Choroid plexus epithelial cell (primary cell): Measurements from ENCODE around the gene SIDT1.
A peak's percentile ranks its signal among the peaks of the same experiment; 100 is the strongest.

ENCODE experiments used
- DNase-seq: peaks from one replicate; pipeline ENCODE4 v3.0.0-alpha.2; 2010; ENCODE audit warnings: low read depth
- H3K4me3 ChIP-seq: 2 replicates; pipeline ENCODE4 v1.5.1; 2011; ENCODE audit warnings: low read depth, mild to moderate bottlenecking, control low read depth, low read length, moderate library complexity
- TF ChIP-seq, protein P1 (sequence below): conservative IDR thresholded peaks from 2 replicates; pipeline ENCODE4 v1.5.1; 2011; ENCODE audit warnings: low read depth, mild to moderate bottlenecking, control low read depth, inconsistent platforms, low read length, moderate library complexity

SIDT1 gene

DNA sequence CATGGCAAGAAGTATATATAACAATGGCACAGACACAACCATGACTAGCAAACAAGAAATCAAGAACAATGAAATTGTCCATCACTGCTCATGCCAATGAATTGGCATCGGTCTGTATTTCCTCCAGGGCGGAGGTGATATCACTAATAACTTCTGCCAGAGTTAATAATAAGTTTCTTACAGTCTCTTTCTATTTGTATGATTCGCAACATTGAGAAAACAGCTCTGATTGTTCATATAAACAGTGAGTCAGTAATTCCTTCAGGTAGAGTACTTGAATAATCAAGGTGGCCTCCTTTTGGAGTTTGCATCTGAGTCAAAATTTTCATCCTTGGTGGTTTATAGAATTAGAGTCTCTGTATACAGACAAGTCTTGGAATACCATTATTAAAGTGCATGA lies 9.1 kb upstream of the SIDT1 start:
- TF ChIP-seq, protein P1, sequence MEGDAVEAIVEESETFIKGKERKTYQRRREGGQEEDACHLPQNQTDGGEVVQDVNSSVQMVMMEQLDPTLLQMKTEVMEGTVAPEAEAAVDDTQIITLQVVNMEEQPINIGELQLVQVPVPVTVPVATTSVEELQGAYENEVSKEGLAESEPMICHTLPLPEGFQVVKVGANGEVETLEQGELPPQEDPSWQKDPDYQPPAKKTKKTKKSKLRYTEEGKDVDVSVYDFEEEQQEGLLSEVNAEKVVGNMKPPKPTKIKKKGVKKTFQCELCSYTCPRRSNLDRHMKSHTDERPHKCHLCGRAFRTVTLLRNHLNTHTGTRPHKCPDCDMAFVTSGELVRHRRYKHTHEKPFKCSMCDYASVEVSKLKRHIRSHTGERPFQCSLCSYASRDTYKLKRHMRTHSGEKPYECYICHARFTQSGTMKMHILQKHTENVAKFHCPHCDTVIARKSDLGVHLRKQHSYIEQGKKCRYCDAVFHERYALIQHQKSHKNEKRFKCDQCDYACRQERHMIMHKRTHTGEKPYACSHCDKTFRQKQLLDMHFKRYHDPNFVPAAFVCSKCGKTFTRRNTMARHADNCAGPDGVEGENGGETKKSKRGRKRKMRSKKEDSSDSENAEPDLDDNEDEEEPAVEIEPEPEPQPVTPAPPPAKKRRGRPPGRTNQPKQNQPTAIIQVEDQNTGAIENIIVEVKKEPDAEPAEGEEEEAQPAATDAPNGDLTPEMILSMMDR: no peak

DNA sequence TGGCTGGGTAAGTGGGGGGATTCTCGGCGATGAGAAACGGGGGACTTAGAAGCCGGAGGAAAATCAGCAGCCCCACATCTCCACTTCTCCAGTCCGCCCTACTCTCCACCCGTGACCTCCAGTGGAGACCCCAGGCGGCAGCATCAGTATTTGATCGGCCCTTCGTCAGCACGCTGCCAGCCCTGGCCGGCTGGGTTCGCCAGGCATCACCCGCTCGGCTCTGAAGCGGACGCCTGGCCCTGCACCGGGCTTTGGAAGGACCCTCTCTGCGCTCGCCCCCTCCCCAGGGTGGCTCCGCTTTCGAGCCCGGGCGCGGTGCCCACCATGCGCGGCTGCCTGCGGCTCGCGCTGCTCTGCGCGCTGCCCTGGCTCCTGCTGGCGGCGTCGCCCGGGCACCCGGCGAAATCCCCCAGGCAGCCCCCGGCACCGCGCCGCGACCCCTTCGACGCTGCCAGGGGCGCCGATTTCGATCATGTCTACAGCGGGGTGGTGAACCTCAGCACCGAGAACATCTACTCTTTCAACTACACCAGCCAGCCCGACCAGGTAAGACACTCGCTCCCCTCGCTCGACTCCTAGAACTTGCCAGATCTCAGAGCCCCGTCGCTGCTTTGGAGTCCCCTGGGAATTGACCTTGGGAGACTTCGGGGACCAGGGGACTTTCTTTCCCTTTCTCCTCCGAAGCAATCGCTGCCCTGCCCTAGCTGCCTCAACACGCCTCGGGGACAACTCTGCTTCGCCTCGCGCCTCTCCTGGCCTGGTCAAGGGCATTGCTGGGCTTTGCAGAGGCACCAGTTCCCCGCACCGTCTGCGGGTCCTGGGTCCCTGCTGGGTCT lies 561 bp downstream of the SIDT1 start:
- H3K4me3 ChIP-seq: peak overlapping the region; percentile 53
- TF ChIP-seq, protein P1: no peak
- no peak for DNase-seq

More for the DNA sequence above, 9.1 kb upstream of the SIDT1 start:
- DNase-seq: no peak
- H3K4me3 ChIP-seq: no peak overlapping the region

DNA sequence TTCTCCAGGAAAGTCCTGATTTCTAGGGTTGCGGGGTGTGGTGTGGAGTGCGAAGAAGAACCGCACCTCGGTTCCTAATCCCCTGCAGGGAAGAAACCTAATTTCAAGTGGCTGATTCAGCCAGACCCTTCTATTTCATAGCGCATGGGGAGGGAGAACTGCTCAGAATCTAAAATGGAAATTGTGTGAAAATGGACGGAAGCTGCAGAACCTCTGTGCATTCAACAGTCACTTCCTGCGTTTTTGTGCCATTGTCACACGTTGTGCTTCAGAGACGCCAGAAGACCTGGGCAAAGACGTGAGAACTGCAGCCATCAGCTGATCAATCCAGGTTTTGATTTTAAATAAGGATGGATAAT lies 1.2 kb downstream of the SIDT1 start:
- no peak overlapping the region for H3K4me3 ChIP-seq
- TF ChIP-seq, protein P1: no peak
- DNase-seq: no peak

DNA sequence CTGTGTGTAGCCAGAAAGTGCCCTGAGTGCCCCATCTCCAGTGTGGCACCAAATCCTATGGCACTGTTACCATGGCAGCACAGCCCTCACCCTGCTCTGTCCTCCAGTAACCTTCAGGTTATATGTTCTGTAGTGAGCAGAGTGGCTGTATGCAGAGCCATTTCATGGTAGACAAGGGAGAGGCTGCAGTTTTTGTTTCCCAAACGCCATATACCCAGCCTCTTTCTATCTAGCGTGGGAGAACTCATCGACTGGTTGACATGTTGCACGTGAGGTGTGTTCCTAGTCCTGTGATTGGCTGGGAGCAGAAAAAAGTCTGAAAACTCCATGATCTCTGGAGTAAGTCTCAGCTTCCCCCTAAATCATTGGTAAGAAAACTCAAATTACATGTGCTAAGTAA lies 2.0 kb downstream of the SIDT1 start:
- no peak for DNase-seq
- no peak overlapping the region for H3K4me3 ChIP-seq
- TF ChIP-seq, protein P1: no peak

DNA sequence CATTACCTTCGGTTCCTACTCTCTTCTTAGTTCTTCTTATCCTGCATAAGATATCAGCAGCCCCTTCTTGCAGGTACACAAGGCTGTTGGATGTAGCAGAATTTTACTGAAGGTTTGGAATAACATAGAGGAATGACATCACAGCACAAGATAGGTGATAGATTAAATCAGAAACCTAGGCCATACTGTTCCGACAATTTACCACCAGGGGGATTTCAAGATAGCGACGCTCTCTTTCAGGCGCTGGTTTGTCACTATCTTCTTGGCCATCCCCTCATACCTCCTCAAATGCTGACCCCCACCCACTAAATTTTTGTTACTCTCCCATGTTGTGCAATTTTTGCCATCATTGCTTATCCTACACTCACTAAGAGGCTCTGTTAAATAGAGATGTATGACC lies 3.5 kb downstream of the SIDT1 start:
- TF ChIP-seq, protein P1: peak; percentile 28
- DNase-seq: no peak
- H3K4me3 ChIP-seq: no peak overlapping the region

DNA sequence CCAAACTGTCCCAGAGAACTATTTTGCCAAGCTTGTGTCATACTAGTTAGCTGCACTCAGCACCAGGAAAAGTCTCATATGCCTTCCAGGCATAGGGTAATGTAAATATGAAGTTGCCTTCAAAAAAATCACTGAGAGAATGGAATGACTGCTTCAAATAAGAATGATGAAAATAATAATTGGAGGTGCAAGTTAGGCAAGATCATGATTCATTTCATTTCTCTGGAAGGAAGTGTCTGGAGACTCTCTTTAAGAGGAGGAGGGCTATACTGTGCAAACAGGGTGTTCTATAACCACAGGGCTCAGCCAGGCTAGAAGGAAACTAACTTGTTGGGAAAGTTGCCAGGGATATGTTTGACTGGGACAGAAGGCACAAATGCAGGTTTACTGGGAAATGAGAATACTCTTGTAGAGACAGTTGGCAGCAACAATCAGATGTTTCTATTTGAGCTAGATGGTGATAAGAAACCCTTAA lies 4.3 kb downstream of the SIDT1 start:
- DNase-seq: peak; percentile 41
- TF ChIP-seq, protein P1: no peak
- no peak overlapping the region for H3K4me3 ChIP-seq

DNA sequence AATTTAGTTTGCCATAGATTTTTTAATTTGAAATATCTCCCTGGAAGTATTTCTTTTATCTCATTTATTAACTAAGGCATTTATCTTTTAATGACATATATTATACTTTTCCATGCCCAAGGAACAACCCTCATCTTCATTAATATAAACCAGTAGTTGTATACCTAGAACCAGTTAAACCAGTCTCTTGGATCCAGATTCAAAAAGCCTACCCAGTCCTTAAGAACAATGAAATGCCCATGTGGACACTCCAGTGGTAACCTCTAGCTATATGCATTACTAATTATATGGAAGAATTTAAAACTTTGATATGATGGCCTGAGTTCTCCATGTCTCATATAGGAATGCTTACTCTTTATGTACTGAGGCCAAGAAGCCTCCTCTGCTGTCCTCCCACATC lies 4.8 kb downstream of the SIDT1 start:
- TF ChIP-seq, protein P1: no peak
- no peak overlapping the region for H3K4me3 ChIP-seq
- no peak for DNase-seq
